HG03196 (cell line): Measurements from ENCODE around the gene MAG.
"Not testable (repeated sequence)": the region's sequence is repeated elsewhere in the genome, so short reads cannot be mapped to it uniquely, and the experiment has no call there.

Experiments used
- ATAC-seq: cut with Tn5 transposase; IDR thresholded peaks from one replicate; pipeline ENCODE4 v1.9.1; 2021; ENCODE audit not compliant: unreplicated experiment

Gene MAG

GRCh38 chr19:35279985-35280821 is 11.8 kb upstream of the MAG start:
- no peak for ATAC-seq

- no peak for ATAC-seq
These were observed 10.7 kb upstream of the MAG start for GRCh38 chr19:35281303-35281702.

GRCh38 chr19:35284153-35285094 is 7.5 kb upstream of the MAG start:
- no peak for ATAC-seq

- ATAC-seq: no peak
These were observed 6.9 kb upstream of the MAG start for GRCh38 chr19:35285095-35285449.

- ATAC-seq: not testable (repeated sequence)
These were observed 6.5 kb upstream of the MAG start for GRCh38 chr19:35285465-35285864.

DNA sequence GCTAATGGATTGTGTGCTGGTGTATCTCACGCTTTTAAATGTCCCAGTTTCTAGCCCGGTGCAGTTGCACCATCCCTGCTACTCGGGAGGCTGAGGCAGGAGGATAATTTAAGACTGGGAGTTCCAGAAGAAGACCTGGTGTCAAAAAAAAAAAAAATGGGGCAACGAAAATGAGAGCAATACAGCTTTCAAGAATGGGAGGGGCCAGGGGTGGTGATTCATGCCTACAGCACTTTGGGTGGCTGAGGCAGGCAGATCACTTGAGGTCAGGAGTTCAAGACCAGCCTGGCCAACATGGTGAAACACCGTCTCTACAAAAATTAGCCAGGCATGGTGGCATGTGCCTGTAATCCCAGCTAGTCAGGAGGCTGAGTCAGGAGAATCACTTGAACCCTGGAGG is 5.9 kb upstream of the MAG start:
- not testable (repeated sequence) for ATAC-seq

- ATAC-seq: no peak
These were observed 4.2 kb upstream of the MAG start for GRCh38 chr19:35287713-35288112.

DNA sequence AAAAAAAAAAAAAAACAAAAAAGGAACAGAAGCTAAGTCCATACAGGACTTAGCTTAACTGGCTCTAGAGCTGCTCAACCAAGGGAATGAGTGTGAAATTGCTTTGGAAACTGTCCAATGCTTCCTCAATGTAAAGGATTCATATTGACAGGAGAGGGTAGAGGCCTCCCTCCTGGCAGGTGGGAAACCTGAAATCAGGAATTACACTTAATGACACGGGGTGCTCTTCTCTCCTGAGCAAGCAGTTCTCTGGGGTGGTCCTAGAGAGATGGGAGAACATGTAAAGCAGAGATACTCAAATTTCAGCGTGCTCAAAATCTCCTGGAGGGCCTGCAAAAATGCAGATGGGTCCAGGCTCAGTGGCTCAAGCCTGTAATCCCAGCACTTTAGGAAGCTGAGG is 3.6 kb upstream of the MAG start:
- no peak for ATAC-seq

GRCh38 chr19:35288906-35289305 is 3.1 kb upstream of the MAG start:
- ATAC-seq: no peak

GRCh38 chr19:35290381-35291127 is 1.4 kb upstream of the MAG start:
- no peak for ATAC-seq

DNA sequence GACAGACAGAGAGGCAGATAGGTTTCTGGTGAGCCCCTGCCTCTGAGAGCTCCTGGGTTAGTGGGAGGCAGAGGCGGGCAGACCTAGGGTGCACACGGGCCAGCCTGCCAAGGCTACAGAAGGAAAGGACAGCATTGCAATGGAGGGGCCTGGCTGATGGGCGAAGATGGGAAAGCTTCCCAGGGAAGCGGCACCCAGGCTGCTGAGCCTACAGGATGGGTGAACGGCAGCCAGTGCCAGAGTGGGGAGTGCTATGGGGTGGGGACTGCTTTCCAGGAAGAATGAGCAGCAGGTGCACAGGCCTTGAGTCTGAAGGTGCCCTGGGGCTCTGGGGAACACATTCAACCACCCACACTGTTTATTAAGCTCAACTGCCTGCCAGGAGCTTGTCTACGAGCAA is 702 bp upstream of the MAG start:
- ATAC-seq: no peak

DNA sequence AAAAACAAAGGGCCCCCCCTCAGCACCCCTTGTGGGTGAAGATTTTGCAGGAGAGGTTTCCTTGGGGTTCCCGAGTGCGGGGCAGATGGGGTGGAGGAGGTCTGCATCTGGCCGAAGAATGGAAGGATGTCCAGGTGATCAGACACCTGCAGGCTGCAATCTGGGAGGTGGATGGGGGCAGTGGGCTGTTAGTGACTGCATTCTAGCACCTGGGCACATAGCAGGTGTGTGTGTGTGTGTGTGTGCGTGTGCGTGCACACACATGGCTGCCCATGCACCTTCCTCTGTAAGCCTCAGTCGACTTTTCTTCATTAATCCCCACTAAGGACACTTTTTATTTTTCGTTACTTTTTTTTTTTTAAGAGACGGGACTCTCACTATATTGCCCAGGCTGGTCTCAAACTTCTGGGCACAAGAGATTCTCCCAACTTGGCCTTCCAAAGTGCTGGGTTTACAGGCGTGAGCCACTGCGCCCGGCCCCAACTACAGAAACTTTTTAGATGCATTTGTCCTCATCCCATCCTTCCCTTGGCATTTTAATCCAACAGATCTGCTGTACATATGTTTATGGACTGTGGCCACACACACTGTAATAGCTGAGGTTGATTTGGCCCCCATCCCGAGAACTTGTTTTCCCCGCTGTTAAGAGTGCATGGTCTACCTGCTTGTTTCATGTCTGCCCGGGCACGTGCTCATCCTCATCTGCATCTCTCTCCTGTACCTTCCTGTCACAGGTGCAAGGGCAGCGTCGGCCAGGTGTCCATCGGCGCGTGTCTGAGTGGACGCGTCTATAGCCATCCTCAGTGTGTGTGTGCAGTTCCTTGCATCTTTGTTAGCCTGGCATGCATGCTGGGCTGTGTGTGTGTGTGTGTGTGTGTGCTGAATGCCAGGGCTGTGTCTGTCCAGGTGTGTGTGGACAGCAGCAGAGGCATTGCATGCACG is 731 bp downstream of the MAG start:
- no peak for ATAC-seq

- no peak for ATAC-seq
These were observed 1.4 kb downstream of the MAG start for GRCh38 chr19:35293363-35293739.

DNA sequence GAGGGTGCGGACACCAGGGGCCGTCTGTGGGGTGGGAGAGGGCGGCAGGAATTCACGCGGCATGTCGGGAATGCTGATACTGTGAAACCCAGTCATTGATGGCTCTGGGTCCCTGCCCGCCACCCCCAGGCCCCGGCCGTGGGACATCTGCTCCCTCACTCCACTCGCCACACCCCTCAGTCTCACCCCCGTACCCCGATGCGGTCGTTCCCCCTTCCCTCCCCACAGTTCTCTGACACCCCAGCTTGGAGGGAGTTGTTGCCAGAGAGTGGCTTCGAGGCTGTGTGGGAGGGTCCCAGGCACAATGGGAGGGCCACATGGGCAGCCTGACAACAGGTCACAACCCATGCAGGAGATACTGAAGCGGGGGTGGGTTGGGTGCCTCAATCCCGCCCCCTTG is 1.8 kb downstream of the MAG start:
- no peak for ATAC-seq

- no peak for ATAC-seq
These were observed 2.4 kb downstream of the MAG start for GRCh38 chr19:35294328-35294727.

GRCh38 chr19:35294859-35295791 is 3.2 kb downstream of the MAG start:
- no peak for ATAC-seq

DNA sequence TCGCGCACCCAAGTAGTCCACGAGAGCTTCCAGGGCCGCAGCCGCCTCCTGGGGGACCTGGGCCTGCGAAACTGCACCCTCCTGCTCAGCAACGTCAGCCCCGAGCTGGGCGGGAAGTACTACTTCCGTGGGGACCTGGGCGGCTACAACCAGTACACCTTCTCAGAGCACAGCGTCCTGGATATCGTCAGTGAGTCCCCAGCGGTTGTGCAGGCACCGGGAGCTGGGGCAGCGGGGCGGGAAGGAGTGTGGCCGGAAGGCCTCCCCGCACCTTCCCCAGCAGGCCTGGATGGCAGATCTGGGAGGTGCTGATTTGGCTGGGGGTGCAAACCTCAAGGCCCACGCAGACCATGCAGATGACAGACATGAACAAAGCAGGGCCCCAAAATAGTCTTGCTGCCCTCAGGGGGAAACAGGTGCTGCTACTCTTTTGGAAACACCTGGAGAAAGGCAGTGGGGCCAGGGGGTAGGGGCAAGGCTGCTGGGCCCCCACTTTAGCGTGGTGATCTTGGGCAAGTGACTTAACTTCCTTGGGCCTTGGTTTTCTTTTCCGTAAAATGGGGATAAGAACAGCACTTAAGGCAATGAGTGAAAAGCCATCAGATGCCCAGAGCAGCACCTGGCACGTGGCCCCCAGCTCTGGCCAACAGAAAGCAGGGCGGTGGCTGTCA is 4.0 kb downstream of the MAG start:
- no peak for ATAC-seq

- no peak for ATAC-seq
These were observed 4.9 kb downstream of the MAG start for GRCh38 chr19:35296644-35297514.
